ENCODE data around the gene ARL9.

- TF ChIP-seq CTCF (IDR thresholded peaks at IDR 0.05; ENCODE audit: poor library complexity) (no peak), EZH2phosphoT487 (IDR thresholded peaks at IDR 0.05; ENCODE audit: low read depth, severe bottlenecking, unreplicated experiment) (no peak)
Measured at GRCh38 chr4:56550642-56551041, 45.1 kb downstream of the ARL9 start.
